Activated naive CD4-positive, alpha-beta T cell treated with anti-CD3 and anti-CD28 coated beads for 36 hours (primary cell): ENCODE data around the gene BLTP1. TPM values are rescaled to one million over a fixed set of nuclear protein-coding genes. Genes with fewer than 3 reads are reported as not detected.

ENCODE experiments used
- CTCF ChIA-PET: fragments of 350-600 bp; sonication (Branson Sonifier 250); formaldehyde crosslinking; loops from one replicate; lab custom pipeline; 2021; ENCODE audit warnings: antibody characterized with exemption; lab: Charles Lee
- DNase-seq: peaks from one replicate; pipeline ENCODE4 v3.0.0-alpha.2; 2020
- H3K27ac Mint-ChIP-seq: one replicate; pipeline ENCODE4 v1.8.0; 2021; ENCODE audit warnings: mild to moderate bottlenecking, mixed read lengths
- H3K27me3 Mint-ChIP-seq: one replicate; pipeline ENCODE4 v1.8.0; 2021; ENCODE audit warnings: low read depth, mixed read lengths
- H3K36me3 Mint-ChIP-seq: one replicate; pipeline ENCODE4 v1.8.0; 2021; ENCODE audit warnings: low read depth, mixed read lengths
- H3K4me1 Mint-ChIP-seq: one replicate; pipeline ENCODE4 v1.8.0; 2021; ENCODE audit warnings: low read depth, mixed read lengths
- H3K4me3 Mint-ChIP-seq: one replicate; pipeline ENCODE4 v1.8.0; 2021; ENCODE audit warnings: mild to moderate bottlenecking, moderate library complexity, mixed read lengths
- H3K9me3 Mint-ChIP-seq: one replicate; pipeline ENCODE4 v1.8.0; 2021; ENCODE audit warnings: mixed read lengths
- intact Hi-C: fragments of 100-400 bp; cut with micrococcal nuclease; formaldehyde crosslinking; loops from one replicate; pipeline ENCODE4 v1.15.1; 2023
- total RNA-seq, 2 experiments: library from RNA; stranded (reverse); gene quantifications; one replicate each; pipeline ENCODE4 v1.2.3, GENCODE V29; 2021

Gene BLTP1
- total RNA-seq, 2 experiments from 2014 or later, result 20.5 to 23.6 TPM

DNA sequence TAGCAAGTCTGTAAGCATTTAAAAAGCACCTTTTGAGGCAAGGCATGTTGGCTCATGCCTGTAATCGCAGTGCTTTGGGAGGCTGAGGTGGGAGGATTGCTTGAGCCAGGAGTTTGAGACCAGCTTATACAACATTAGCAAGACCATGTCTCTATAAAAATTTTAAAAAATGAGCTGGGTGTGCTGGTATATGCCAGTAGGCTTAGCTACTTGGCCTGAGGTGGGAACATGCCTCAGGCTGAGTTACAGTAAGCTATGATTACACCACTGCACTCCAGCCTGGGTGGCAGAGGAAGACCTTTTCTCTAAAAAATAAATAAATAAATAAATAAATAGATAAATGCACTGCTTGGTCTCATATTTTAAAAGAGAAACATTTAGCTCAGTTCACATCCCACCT, 26.8 kb downstream of the BLTP1 start:
- Mint-ChIP-seq H3K27ac (no peak overlapping the region), H3K27me3 (no peaks in the 10 kb centered on the region), H3K4me3 (no peak overlapping the region), H3K9me3 (no peaks in the 10 kb centered on the region), H3K36me3 (peaks cover 24% of the 10 kb centered on the region), H3K4me1 (no peaks in the 10 kb centered on the region)
- no peak for DNase-seq
- intact Hi-C loops, result loop anchor here (2.0 kb wide), 1 partner anchor 16 kb away; no protein-coding TSS in a partner anchor
- CTCF ChIA-PET, result no interaction called here

DNA sequence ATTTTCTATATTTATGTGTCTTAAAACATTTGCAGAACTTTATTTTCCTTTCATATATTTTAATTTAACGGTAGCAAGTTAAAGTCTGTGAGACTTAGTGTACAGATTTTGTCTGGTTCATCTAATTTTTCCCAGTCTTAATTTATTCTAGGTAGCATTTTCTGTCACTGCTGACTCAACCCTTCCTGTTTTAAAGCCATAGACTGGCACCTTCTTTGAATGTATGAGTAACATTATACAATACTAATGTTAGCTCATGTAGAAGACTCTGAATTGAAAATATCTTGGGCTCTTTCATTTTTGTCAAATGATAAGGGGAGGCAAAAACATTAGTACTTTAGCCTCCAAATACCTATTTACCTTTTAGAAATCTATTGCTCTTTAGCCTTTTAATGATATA, 43.6 kb downstream of the BLTP1 start:
- no peak overlapping the region for H3K4me3 Mint-ChIP-seq
- intact Hi-C loops, result loop anchor here (1.0 to 2.0 kb wide), 2 partner anchors 17 to 43 kb away; partner anchors contain the start of gene BLTP1
- H3K27ac Mint-ChIP-seq, result no peak overlapping the region
- no peaks in the 10 kb centered on the region for H3K27me3 Mint-ChIP-seq
- CTCF ChIA-PET, result interaction anchor here (0.7 kb wide), 1 partner anchor 258 kb away, joined by 4 read pairs; no protein-coding TSS in a partner anchor
- peaks cover 4% of the 10 kb centered on the region for H3K36me3 Mint-ChIP-seq
- peaks cover 14% of the 10 kb centered on the region for H3K4me1 Mint-ChIP-seq
- no peaks in the 10 kb centered on the region for H3K9me3 Mint-ChIP-seq
- DNase-seq, result peak; percentile 8

Other genes with a start within 250 kb of the BLTP1 start
- gene TRPC3, start 200.3 kb upstream of the BLTP1 start, total RNA-seq, result 1 to 10 TPM; 2.0 to 2.5 TPM
- gene ADAD1, start 226.7 kb downstream of the BLTP1 start, total RNA-seq, result not detected